Neutrophil (primary cell): Measurements from ENCODE around the gene PREB.

Experiments
- H3K27ac ChIP-seq: fragments of 200-600 bp; sonication (generic); 2 replicates; pipeline ENCODE4 v1.5.1; 2016; ENCODE audit warnings: mild to moderate bottlenecking, moderate library complexity
- H3K27me3 ChIP-seq: fragments of 200-600 bp; sonication (generic); 2 replicates; pipeline ENCODE4 v1.6.0; 2016; ENCODE audit warnings: mild to moderate bottlenecking
- H3K36me3 ChIP-seq: fragments of 200-600 bp; sonication (generic); 2 replicates; pipeline ENCODE4 v1.5.1; 2017
- H3K4me1 ChIP-seq, 2 experiments: fragments of 200-600 bp in 1 of 2; sonication (generic) in 1 of 2; 1 replicate in 1 of 2; 2 replicates in 1 of 2; pipeline versions ENCODE4 v1.5.1 to v1.6.1; 2013 to 2016; ENCODE audit warnings: low read depth in 1 of 2, low read length in 1 of 2, mild to moderate bottlenecking in 1 of 2, moderate library complexity in 1 of 2; ENCODE audit not compliant: control insufficient read depth in 1 of 2, insufficient read depth in 1 of 2
- H3K4me3 ChIP-seq, 2 experiments: fragments of 200-600 bp in 1 of 2; sonication (generic) in 1 of 2; 1 replicate in 1 of 2; 2 replicates in 1 of 2; pipeline ENCODE4 v1.5.1; 2013 to 2016; ENCODE audit warnings: low read depth in 1 of 2, low read length in 1 of 2, mild to moderate bottlenecking in 1 of 2, moderate library complexity in 1 of 2
- H3K9me3 ChIP-seq: fragments of 200-600 bp; sonication (generic); 2 replicates; pipeline ENCODE4 v1.5.1; 2016
- CTCF ChIP-seq: fragments of 200-600 bp; sonication (generic); IDR thresholded peaks from 2 replicates; pipeline ENCODE4 v1.5.1; 2016; ENCODE audit warnings: antibody characterized with exemption

PREB gene

GRCh38 chr2:27128668-27129571 is 5.5 kb downstream of the PREB start:
- Histone ChIP-seq H3K4me3 (no peak overlapping the region), H3K9me3 (no peaks in the 10 kb centered on the region), H3K4me1 (peaks cover 9 to 13% of the 10 kb centered on the region in 2 experiments), H3K27ac (no peak overlapping the region), H3K27me3 (no peaks in the 10 kb centered on the region), H3K36me3 (peaks cover 55% of the 10 kb centered on the region)
- no peak for TF ChIP-seq CTCF

DNA sequence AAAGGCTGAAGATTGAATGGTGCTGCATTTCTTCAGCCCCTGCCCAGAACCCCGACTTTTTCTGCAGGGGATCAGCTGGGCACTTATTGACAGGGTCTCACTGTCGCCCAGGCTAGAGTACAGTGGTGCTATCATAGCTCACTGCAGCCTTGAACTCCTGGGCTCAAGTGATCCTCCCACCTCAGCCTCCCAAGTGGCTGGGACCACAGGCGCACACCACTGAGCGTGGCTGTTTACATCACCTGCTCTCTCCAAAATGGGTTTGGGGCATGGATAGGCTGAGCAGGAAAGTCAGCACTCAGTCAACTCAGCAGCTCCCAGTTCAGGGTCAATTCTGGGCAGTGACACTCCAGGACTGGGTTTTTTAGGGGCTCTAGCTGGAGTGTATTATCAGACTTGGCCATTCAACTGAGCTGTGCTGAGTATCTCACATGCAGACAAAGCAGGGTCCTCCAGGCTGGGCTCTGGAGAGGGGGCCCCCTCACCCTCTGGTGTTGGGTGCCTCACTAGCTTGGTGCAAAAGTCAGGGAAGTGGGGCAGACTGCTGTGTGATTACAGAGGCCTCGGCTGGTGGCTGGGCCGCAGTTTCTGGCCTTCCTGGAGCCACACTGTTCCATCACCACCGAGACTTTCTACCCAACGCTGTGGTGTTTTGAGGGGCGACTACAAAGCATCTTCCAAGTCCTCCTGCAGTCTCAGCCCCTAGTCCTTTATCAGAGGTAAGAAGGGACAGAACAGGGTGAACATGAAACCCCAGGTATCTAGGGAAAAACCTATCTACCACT is 6.4 kb downstream of the PREB start:
- H3K36me3 ChIP-seq: peaks cover 51% of the 10 kb centered on the region
- no peak overlapping the region for H3K27ac ChIP-seq
- H3K4me3 ChIP-seq: no peak overlapping the region
- H3K9me3 ChIP-seq: no peaks in the 10 kb centered on the region
- H3K27me3 ChIP-seq: no peaks in the 10 kb centered on the region
- H3K4me1 ChIP-seq: peaks cover 8 to 10% of the 10 kb centered on the region in 2 experiments
- TF ChIP-seq CTCF: no peak

DNA sequence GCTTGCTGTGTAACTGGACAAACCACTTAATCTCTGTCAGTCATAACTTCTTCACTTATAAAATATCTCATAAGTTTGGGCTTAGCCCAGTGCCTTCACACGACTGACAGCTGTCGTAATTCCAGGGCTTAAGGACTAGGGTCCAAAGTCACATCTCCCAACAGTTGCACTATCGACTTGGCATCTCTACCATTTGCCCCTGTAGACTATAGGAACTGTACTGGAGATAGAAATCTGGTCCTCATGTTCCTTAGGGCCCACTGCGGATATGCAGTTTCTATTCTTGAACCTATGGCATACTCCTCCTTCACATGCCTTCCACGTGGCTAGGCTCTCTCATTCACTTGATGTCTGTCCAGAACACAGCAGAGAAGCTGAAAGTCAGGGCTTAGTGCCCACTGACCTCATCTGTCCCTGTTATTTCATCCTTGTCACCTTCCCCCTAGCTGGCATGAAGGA is 8.2 kb downstream of the PREB start:
- no peak overlapping the region for H3K27ac ChIP-seq
- H3K36me3 ChIP-seq: peaks cover 33% of the 10 kb centered on the region
- H3K4me1 ChIP-seq: peaks cover 23% of the 10 kb centered on the region in 2 experiments
- H3K4me3 ChIP-seq: no peak overlapping the region
- no peak for TF ChIP-seq CTCF
- no peaks in the 10 kb centered on the region for H3K27me3 ChIP-seq
- H3K9me3 ChIP-seq: no peaks in the 10 kb centered on the region

- peaks cover 10% of the 10 kb centered on the region for H3K27me3 ChIP-seq
- no peak overlapping the region for H3K4me3 ChIP-seq
Observed at GRCh38 chr2:27125104-27125503, 9.3 kb downstream of the PREB start.

More at GRCh38 chr2:27125104-27125503, 9.3 kb downstream of the PREB start:
- Histone ChIP-seq H3K4me1 (peaks cover 23% of the 10 kb centered on the region in 2 experiments), H3K36me3 (peaks cover 21% of the 10 kb centered on the region), H3K27ac (no peak overlapping the region), H3K9me3 (no peaks in the 10 kb centered on the region)
- no peak for TF ChIP-seq CTCF
